NCI-H2107 (cell line): ENCODE measurements around the gene GRAMD4.
A peak's percentile ranks its signal among the peaks of the same experiment; 100 is the strongest.

ENCODE experiments used
- DNase-seq: peaks from one replicate; lab custom pipeline; 2025; lab: John Stamatoyannopoulos, UW

Gene GRAMD4

GRCh38 chr22:46691571-46691970 lies 71.4 kb downstream of the GRAMD4 start:
- DNase-seq: no peak

GRCh38 chr22:46693634-46694415 lies 73.6 kb downstream of the GRAMD4 start:
- DNase-seq: no peak

GRCh38 chr22:46694416-46695170 lies 74.4 kb downstream of the GRAMD4 start:
- DNase-seq: no peak

- peak; percentile 44 for DNase-seq
These were observed 75.4 kb downstream of the GRAMD4 start for GRCh38 chr22:46695346-46696228.

- no peak for DNase-seq
These were observed 76.0 kb downstream of the GRAMD4 start for GRCh38 chr22:46696229-46696518.

GRCh38 chr22:46696614-46697013 lies 76.4 kb downstream of the GRAMD4 start:
- peak; percentile 21 for DNase-seq

- DNase-seq: no peak
These were observed 77.8 kb downstream of the GRAMD4 start for GRCh38 chr22:46697811-46698515.

GRCh38 chr22:46699091-46699490 lies 78.9 kb downstream of the GRAMD4 start:
- no peak for DNase-seq

GRCh38 chr22:46701262-46701661 lies 81.1 kb downstream of the GRAMD4 start:
- no peak for DNase-seq

GRCh38 chr22:46703171-46703995 lies 83.2 kb downstream of the GRAMD4 start:
- DNase-seq: no peak

- no peak for DNase-seq
These were observed 83.8 kb downstream of the GRAMD4 start for GRCh38 chr22:46703996-46704370.

- DNase-seq: no peak
These were observed 85.9 kb downstream of the GRAMD4 start for GRCh38 chr22:46706060-46706459.

GRCh38 chr22:46707305-46707704 lies 87.1 kb downstream of the GRAMD4 start:
- DNase-seq: no peak

GRCh38 chr22:46707827-46708570 lies 87.8 kb downstream of the GRAMD4 start:
- no peak for DNase-seq

- DNase-seq: no peak
These were observed 88.7 kb downstream of the GRAMD4 start for GRCh38 chr22:46708766-46709330.

GRCh38 chr22:46710806-46711205 lies 90.6 kb downstream of the GRAMD4 start:
- no peak for DNase-seq

GRCh38 chr22:46712288-46712687 lies 92.1 kb downstream of the GRAMD4 start:
- no peak for DNase-seq

GRCh38 chr22:46714550-46714949 lies 94.4 kb downstream of the GRAMD4 start:
- no peak for DNase-seq

- DNase-seq: no peak
These were observed 99.7 kb downstream of the GRAMD4 start for GRCh38 chr22:46719921-46720320.

GRCh38 chr22:46721501-46722085 lies 101.4 kb downstream of the GRAMD4 start:
- no peak for DNase-seq
